Right renal pelvis (tissue), 4 donors: ENCODE results near the gene NPDC1. TPM values are rescaled to one million over a fixed set of nuclear protein-coding genes. Genes with fewer than 3 reads are reported as not detected.
"Not testable (repeated sequence)": the region's sequence is repeated elsewhere in the genome, so short reads cannot be mapped to it uniquely, and the experiment has no call there.

Experiments
- DNase-seq, 4 donors: peaks; one replicate each; pipeline ENCODE4 v3.0.0-alpha.2; 2013; ENCODE audit warnings: low read depth in 4 of 4, low spot score in 3 of 4, missing footprints in 1 of 4
- polyA plus RNA-seq, 4 donors: library from polyadenylated mRNA; unstranded; fragments of 120-200 nt; gene quantifications; one replicate each; pipeline ENCODE4 v1.2.1, GENCODE V29; 2013; ENCODE audit not compliant: insufficient read length in 4 of 4

The NPDC1 gene
- polyA plus RNA-seq, 4 donors: 22.8 to 47.1 (median 26.5) TPM

GRCh38 chr9:137014776-137015539 is 31.0 kb downstream of the NPDC1 start:
- no peak for DNase-seq

- DNase-seq: no peak
Observed at GRCh38 chr9:137014166-137014565, 31.8 kb downstream of the NPDC1 start.

GRCh38 chr9:137013571-137013940 is 32.4 kb downstream of the NPDC1 start:
- no peak for DNase-seq

GRCh38 chr9:137012694-137013570 is 33.0 kb downstream of the NPDC1 start:
- DNase-seq: no peak

GRCh38 chr9:137011907-137012675 is 33.9 kb downstream of the NPDC1 start:
- no peak for DNase-seq

GRCh38 chr9:137011156-137011555 is 34.8 kb downstream of the NPDC1 start:
- DNase-seq: no peak

GRCh38 chr9:137009938-137010732 is 35.8 kb downstream of the NPDC1 start:
- DNase-seq: no peak

- DNase-seq: no peak
Observed at GRCh38 chr9:137009217-137009616, 36.8 kb downstream of the NPDC1 start.

- no peak for DNase-seq
Observed at GRCh38 chr9:137008312-137008711, 37.7 kb downstream of the NPDC1 start.

GRCh38 chr9:137007816-137008270 is 38.1 kb downstream of the NPDC1 start:
- DNase-seq: no peak

GRCh38 chr9:137007108-137007815 is 38.7 kb downstream of the NPDC1 start:
- no peak for DNase-seq

- DNase-seq: no peak
Observed at GRCh38 chr9:137006116-137007003, 39.6 kb downstream of the NPDC1 start.

- DNase-seq: not testable (repeated sequence)
Observed at GRCh38 chr9:137004285-137004684, 41.7 kb downstream of the NPDC1 start.

GRCh38 chr9:137002646-137003041 is 43.3 kb downstream of the NPDC1 start:
- no peak for DNase-seq

- DNase-seq: no peak
Observed at GRCh38 chr9:137001857-137002645, 43.9 kb downstream of the NPDC1 start.

GRCh38 chr9:137000177-137000930 is 45.6 kb downstream of the NPDC1 start:
- no peak for DNase-seq

- no peak for DNase-seq
Observed at GRCh38 chr9:136997830-136998234, 48.1 kb downstream of the NPDC1 start.
